HPDE6-E6E7 (cell line): ENCODE results near the gene MASTL.
A peak's percentile ranks its signal among the peaks of the same experiment; 100 is the strongest.
"Not testable (repeated sequence)": the region's sequence is repeated elsewhere in the genome, so short reads cannot be mapped to it uniquely, and the experiment has no call there.

Experiments used
- DNase-seq: peaks from one replicate; pipeline ENCODE4 v3.0.0; 2011; ENCODE audit warnings: missing footprints; ENCODE audit errors: extremely low spot score

Gene MASTL

GRCh38 chr10:27155066-27155754 lies at the start of gene MASTL:
Gene MASTL, plus strand, starts transcription at chr10:27155352. Its CDS starts 75 bp downstream, at chr10:27155427.
- peak; percentile 42 for DNase-seq

GRCh38 chr10:27108165-27108564 lies 47.0 kb upstream of the MASTL start:
- DNase-seq = no peak

- no peak for DNase-seq
These were observed 20.8 kb upstream of the MASTL start for GRCh38 chr10:27134371-27134770.

GRCh38 chr10:27138277-27138676 lies 16.9 kb upstream of the MASTL start:
- DNase-seq = no peak

GRCh38 chr10:27143686-27144085 lies 11.5 kb upstream of the MASTL start:
- no peak for DNase-seq

- no peak for DNase-seq
These were observed 9.2 kb upstream of the MASTL start for GRCh38 chr10:27145937-27146336.

GRCh38 chr10:27147701-27148100 lies 7.5 kb upstream of the MASTL start:
- no peak for DNase-seq

GRCh38 chr10:27150261-27150660 lies 4.9 kb upstream of the MASTL start:
- DNase-seq = no peak

- no peak for DNase-seq
These were observed 2.5 kb upstream of the MASTL start for GRCh38 chr10:27152687-27153086.

- no peak for DNase-seq
These were observed 1.8 kb upstream of the MASTL start for GRCh38 chr10:27153329-27153728.

GRCh38 chr10:27153845-27154193 lies 1.3 kb upstream of the MASTL start:
- no peak for DNase-seq

- not testable (repeated sequence) for DNase-seq
These were observed 1.4 kb downstream of the MASTL start for GRCh38 chr10:27156566-27156965.

GRCh38 chr10:27157150-27157549 lies 2.0 kb downstream of the MASTL start:
- no peak for DNase-seq

GRCh38 chr10:27158421-27158820 lies 3.3 kb downstream of the MASTL start:
- no peak for DNase-seq

GRCh38 chr10:27169849-27170248 lies 14.7 kb downstream of the MASTL start:
- no peak for DNase-seq

GRCh38 chr10:27188259-27188658 lies 33.1 kb downstream of the MASTL start:
- DNase-seq = no peak

GRCh38 chr10:27188897-27189296 lies 33.7 kb downstream of the MASTL start:
- DNase-seq = no peak

- no peak for DNase-seq
These were observed 35.4 kb downstream of the MASTL start for GRCh38 chr10:27190508-27190907.

GRCh38 chr10:27192284-27192683 lies 37.1 kb downstream of the MASTL start:
- DNase-seq = peak; percentile 20

GRCh38 chr10:27197980-27198620 lies 42.9 kb downstream of the MASTL start:
- no peak for DNase-seq

GRCh38 chr10:27203806-27204205 lies 48.7 kb downstream of the MASTL start:
- DNase-seq = no peak

GRCh38 chr10:27207350-27207749 lies 52.2 kb downstream of the MASTL start:
- no peak for DNase-seq

GRCh38 chr10:27223964-27224363 lies 68.8 kb downstream of the MASTL start:
- DNase-seq = no peak
